HepG2 (cell line): Measurements from ENCODE around the gene SLAMF9. TPM values are rescaled to one million over a fixed set of nuclear protein-coding genes. Genes with fewer than 3 reads are reported as not detected.

Source experiments
- ATF1 ChIP-seq: IDR thresholded peaks from 2 replicates; pipeline ENCODE4 v1.6.1; 2016; ENCODE audit warnings: mild to moderate bottlenecking, control low read depth
- ATM ChIP-seq: fragments of 450-650 bp; IDR thresholded peaks from 2 replicates; pipeline ENCODE4 v1.7.1; 2017; ENCODE audit warnings: mild to moderate bottlenecking, borderline replicate concordance
- CC2D1A ChIP-seq: sonication (generic); formaldehyde crosslinking; IDR thresholded peaks from 2 replicates; pipeline ENCODE4 v1.8.1; 2023; ENCODE audit warnings: mild to moderate bottlenecking, missing genetic modification reagents
- EEA1 ChIP-seq: sonication (generic); formaldehyde crosslinking; IDR thresholded peaks from 2 replicates; pipeline ENCODE4 v1.5.1; 2020; ENCODE audit warnings: mild to moderate bottlenecking, missing genetic modification reagents, borderline replicate concordance
- HNRNPUL1 ChIP-seq: fragments of 200-400 bp; formaldehyde crosslinking; IDR thresholded peaks from 2 replicates; pipeline ENCODE4 v1.6.1; 2017; ENCODE audit warnings: low read depth, mild to moderate bottlenecking, low read length, moderate library complexity
- ISL2 ChIP-seq: sonication (generic); formaldehyde crosslinking; IDR thresholded peaks from 2 replicates; pipeline ENCODE4 v1.5.0; 2020; ENCODE audit warnings: missing genetic modification reagents
- MAF1 ChIP-seq: sonication (generic); formaldehyde crosslinking; IDR thresholded peaks from 2 replicates; pipeline ENCODE4 v1.5.0; 2020; ENCODE audit warnings: missing genetic modification reagents, borderline replicate concordance
- MAFK ChIP-seq, 2 experiments: IDR thresholded peaks in 1 of 2; conservative IDR thresholded peaks in 1 of 2; 2 replicates each; pipeline ENCODE4 v1.6.1; 2011; ENCODE audit warnings: improper control_type of control experiment in 2 of 2, low read length in 2 of 2
- MEIS1 ChIP-seq: sonication (generic); formaldehyde crosslinking; IDR thresholded peaks from 2 replicates; pipeline ENCODE4 v1.9.0; 2021; ENCODE audit warnings: mild to moderate bottlenecking, missing genetic modification reagents, moderate library complexity, borderline replicate concordance
- NBN ChIP-seq: fragments of 450-650 bp; conservative IDR thresholded peaks from 2 replicates; pipeline ENCODE4 v1.6.1; 2017
- SKI ChIP-seq: fragments of 450-650 bp; IDR thresholded peaks from one replicate; pipeline ENCODE4 v1.6.1; 2018; ENCODE audit warnings: mild to moderate bottlenecking; ENCODE audit not compliant: partially characterized antibody
- TGIF2 ChIP-seq: IDR thresholded peaks from 2 replicates; pipeline ENCODE4 v1.6.1; 2016; ENCODE audit warnings: control low read depth, missing compliant biosample characterization
- TMF1 ChIP-seq: sonication (generic); formaldehyde crosslinking; IDR thresholded peaks from 2 replicates; pipeline ENCODE4 v1.8.1; 2022; ENCODE audit warnings: low read depth, missing genetic modification reagents
- ZNF292 ChIP-seq: sonication (generic); formaldehyde crosslinking; IDR thresholded peaks from 2 replicates; pipeline ENCODE4 v1.8.1; 2022; ENCODE audit warnings: mild to moderate bottlenecking, low read depth, missing genetic modification reagents, borderline replicate concordance
- ZNF570 ChIP-seq: sonication (generic); formaldehyde crosslinking; IDR thresholded peaks from 2 replicates; pipeline ENCODE4 v1.4.0; 2020; ENCODE audit warnings: mild to moderate bottlenecking, missing genetic modification reagents, borderline replicate concordance
- ZNF703 ChIP-seq: sonication (generic); formaldehyde crosslinking; IDR thresholded peaks from 2 replicates; pipeline ENCODE4 v1.5.1; 2020; ENCODE audit warnings: missing genetic modification reagents, mild to moderate bottlenecking, moderate library complexity, borderline replicate concordance
- ZNF790 ChIP-seq: sonication (generic); formaldehyde crosslinking; IDR thresholded peaks from 2 replicates; pipeline ENCODE4 v1.8.0; 2022; ENCODE audit warnings: missing genetic modification reagents, mild to moderate bottlenecking, borderline replicate concordance
- ZNF850 ChIP-seq: sonication (generic); formaldehyde crosslinking; conservative IDR thresholded peaks from 2 replicates; pipeline ENCODE4 v1.9.0; 2021; ENCODE audit warnings: mild to moderate bottlenecking, missing genetic modification reagents
- ZSCAN31 ChIP-seq: sonication (generic); formaldehyde crosslinking; IDR thresholded peaks from 2 replicates; pipeline ENCODE4 v1.5.0; 2020; ENCODE audit warnings: low read depth, mild to moderate bottlenecking, missing genetic modification reagents
- ZZZ3 ChIP-seq: sonication (generic); formaldehyde crosslinking; IDR thresholded peaks from 2 replicates; pipeline ENCODE4 v1.4.0; 2020; ENCODE audit warnings: missing genetic modification reagents, mild to moderate bottlenecking, borderline replicate concordance
- polyA plus RNA-seq, 8 experiments: library from polyadenylated mRNA; depleted of rRNA in 3 of 8; stranded (reverse) in 7 of 8; unstranded in 1 of 8; fragments of >200 nt; fragmentation: Illumina TruSeq in 4 of 8; extraction: Trizol in 4 of 8; gene quantifications; 2 replicates each; pipeline versions ENCODE4 v1.2.1 to v1.2.3, GENCODE V29; 2011 to 2016; ENCODE audit warnings: low read depth in 4 of 8, missing spikeins in 1 of 8, mixed read lengths in 1 of 8; ENCODE audit not compliant: insufficient read depth in 1 of 8
- total RNA-seq, 5 experiments: library from RNA; depleted of rRNA; stranded (reverse); fragments of >200 nt; fragmentation: Illumina TruSeq; extraction: Trizol; gene quantifications; 2 replicates each; pipeline ENCODE4 v1.2.3, GENCODE V29; 2016; ENCODE audit warnings: low read depth in 1 of 5
- TF ChIP-seq, protein P1 (sequence below): sonication (generic); formaldehyde crosslinking; IDR thresholded peaks from 2 replicates; pipeline ENCODE4 v1.4.0; 2020; ENCODE audit warnings: mild to moderate bottlenecking, missing genetic modification reagents
- TF ChIP-seq, protein P2 (sequence below): sonication (generic); formaldehyde crosslinking; IDR thresholded peaks from 2 replicates; pipeline ENCODE4 v1.8.0; 2022; ENCODE audit warnings: mild to moderate bottlenecking, missing genetic modification reagents, moderate library complexity
- TF ChIP-seq, protein P3 (sequence below): sonication (generic); formaldehyde crosslinking; IDR thresholded peaks from 2 replicates; pipeline ENCODE4 v1.4.0; 2020; ENCODE audit warnings: mild to moderate bottlenecking, low read depth, missing genetic modification reagents
- TF ChIP-seq, protein P4 (sequence below): IDR thresholded peaks from 2 replicates; pipeline ENCODE4 v1.6.1; 2016; ENCODE audit warnings: missing compliant biosample characterization, missing genetic modification reagents, borderline replicate concordance

Gene SLAMF9
- total and polyA plus RNA-seq, 2 of the 13 experiments (the other 11 are each of a cell fraction or from before 2014, with no cell fraction given): 0.82 TPM; not detected in 1

DNA sequence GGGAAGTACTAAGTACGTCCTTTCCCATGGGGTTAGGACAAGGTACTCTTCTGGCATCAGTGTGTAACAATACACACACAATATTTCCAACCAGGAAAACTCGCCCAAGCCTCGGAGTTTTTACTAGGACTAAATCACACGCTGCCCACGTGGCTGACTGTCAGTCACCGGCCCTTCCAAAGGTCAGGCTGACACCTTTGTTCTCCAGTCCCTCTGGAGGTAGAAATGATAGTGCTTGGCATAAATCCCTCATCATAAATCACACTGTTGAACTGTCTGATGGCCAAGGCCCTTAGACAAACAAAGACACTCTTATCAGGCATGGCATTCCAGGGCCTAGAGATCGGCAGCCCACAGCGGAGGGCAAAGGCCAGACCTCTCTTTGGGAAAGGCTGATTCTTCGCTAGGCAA, 16.9 kb upstream of the SLAMF9 start (continued):
- TF ChIP-seq, protein P1, sequence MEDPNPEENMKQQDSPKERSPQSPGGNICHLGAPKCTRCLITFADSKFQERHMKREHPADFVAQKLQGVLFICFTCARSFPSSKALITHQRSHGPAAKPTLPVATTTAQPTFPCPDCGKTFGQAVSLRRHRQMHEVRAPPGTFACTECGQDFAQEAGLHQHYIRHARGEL: no peak
- TF ChIP-seq HNRNPUL1 (no peak), CC2D1A (CRISPR knock-in tag) (0 out of 2 replicates have a peak, but pooled peaks have one; percentile 67), ZNF292 (CRISPR knock-in tag) (peak; percentile 61; the same call in 1 of the 2 replicates), MAF1 (CRISPR knock-in tag) (no peak), MEIS1 (CRISPR knock-in tag) (peak; percentile 95; the same call in 1 of the 2 replicates), ATF1 (no peak; the same call in 1 of the 2 replicates), MAFK (conservative IDR thresholded peaks at IDR 0.05 in 1 of 2, IDR thresholded peaks at IDR 0.05 in 1 of 2; ENCODE audit: low read length in 2 of 2) (no peak), ZSCAN31 (CRISPR knock-in tag) (0 out of 2 replicates have a peak, but pooled peaks have one; percentile 40), EEA1 (CRISPR knock-in tag) (no peak), NBN (no peak), ZNF703 (CRISPR knock-in tag) (0 out of 2 replicates have a peak, but pooled peaks have one; percentile 26), ISL2 (CRISPR knock-in tag) (peak; percentile 54; the same call in 1 of the 2 replicates), SKI (peak; percentile 80), ZNF790 (CRISPR knock-in tag) (no peak), TGIF2 (peak; percentile 94), TMF1 (no peak), ZNF570 (CRISPR knock-in tag) (no peak), ATM (no peak), ZNF850 (CRISPR knock-in tag) (no peak), ZZZ3 (CRISPR knock-in tag) (no peak)
- TF ChIP-seq, protein P2, sequence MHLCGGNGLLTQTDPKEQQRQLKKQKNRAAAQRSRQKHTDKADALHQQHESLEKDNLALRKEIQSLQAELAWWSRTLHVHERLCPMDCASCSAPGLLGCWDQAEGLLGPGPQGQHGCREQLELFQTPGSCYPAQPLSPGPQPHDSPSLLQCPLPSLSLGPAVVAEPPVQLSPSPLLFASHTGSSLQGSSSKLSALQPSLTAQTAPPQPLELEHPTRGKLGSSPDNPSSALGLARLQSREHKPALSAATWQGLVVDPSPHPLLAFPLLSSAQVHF (CRISPR knock-in tag): no peak
- TF ChIP-seq, protein P3, sequence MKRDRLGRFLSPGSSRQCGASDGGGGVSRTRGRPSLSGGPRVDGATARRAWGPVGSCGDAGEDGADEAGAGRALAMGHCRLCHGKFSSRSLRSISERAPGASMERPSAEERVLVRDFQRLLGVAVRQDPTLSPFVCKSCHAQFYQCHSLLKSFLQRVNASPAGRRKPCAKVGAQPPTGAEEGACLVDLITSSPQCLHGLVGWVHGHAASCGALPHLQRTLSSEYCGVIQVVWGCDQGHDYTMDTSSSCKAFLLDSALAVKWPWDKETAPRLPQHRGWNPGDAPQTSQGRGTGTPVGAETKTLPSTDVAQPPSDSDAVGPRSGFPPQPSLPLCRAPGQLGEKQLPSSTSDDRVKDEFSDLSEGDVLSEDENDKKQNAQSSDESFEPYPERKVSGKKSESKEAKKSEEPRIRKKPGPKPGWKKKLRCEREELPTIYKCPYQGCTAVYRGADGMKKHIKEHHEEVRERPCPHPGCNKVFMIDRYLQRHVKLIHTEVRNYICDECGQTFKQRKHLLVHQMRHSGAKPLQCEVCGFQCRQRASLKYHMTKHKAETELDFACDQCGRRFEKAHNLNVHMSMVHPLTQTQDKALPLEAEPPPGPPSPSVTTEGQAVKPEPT (CRISPR knock-in tag): no peak
- TF ChIP-seq, protein P4, sequence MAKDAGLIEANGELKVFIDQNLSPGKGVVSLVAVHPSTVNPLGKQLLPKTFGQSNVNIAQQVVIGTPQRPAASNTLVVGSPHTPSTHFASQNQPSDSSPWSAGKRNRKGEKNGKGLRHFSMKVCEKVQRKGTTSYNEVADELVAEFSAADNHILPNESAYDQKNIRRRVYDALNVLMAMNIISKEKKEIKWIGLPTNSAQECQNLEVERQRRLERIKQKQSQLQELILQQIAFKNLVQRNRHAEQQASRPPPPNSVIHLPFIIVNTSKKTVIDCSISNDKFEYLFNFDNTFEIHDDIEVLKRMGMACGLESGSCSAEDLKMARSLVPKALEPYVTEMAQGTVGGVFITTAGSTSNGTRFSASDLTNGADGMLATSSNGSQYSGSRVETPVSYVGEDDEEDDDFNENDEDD: peak; percentile 79; the same call in 1 of the 2 replicates
